H1 (cell line): ENCODE results near the gene MBP. TPM values are rescaled to one million over a fixed set of nuclear protein-coding genes. Genes with fewer than 3 reads are reported as not detected.

ENCODE experiments used
- CTCF ChIP-seq, 3 experiments: IDR thresholded peaks; 1 replicate in 2 of 3; 2 replicates in 1 of 3; pipeline versions ENCODE4 v1.5.1 to v1.6.1; 2011; ENCODE audit warnings: low read length in 3 of 3, mild to moderate bottlenecking in 3 of 3, inconsistent platforms in 2 of 3, low read depth in 1 of 3, moderate library complexity in 1 of 3; ENCODE audit not compliant: insufficient read depth in 1 of 3; ENCODE audit errors: control extremely low read depth in 1 of 3
- RXRA ChIP-seq: IDR thresholded peaks from 2 replicates; pipeline ENCODE4 v1.6.1; 2011; ENCODE audit warnings: low read depth, mild to moderate bottlenecking, low read length, moderate library complexity; ENCODE audit not compliant: insufficient read depth
- TCF12 ChIP-seq: IDR thresholded peaks from 2 replicates; pipeline ENCODE4 v1.6.1; 2011; ENCODE audit warnings: low read depth, mild to moderate bottlenecking, low read length
- USF2 ChIP-seq: IDR thresholded peaks from 2 replicates; pipeline ENCODE4 v1.6.1; 2011; ENCODE audit warnings: low read length, improper control_type of control experiment
- polyA plus RNA-seq, 7 experiments: library from polyadenylated mRNA; depleted of rRNA in 3 of 7; stranded (reverse) in 5 of 7; unstranded in 2 of 7; fragments of >200 nt in 5 of 7; fragments of 200-250 nt in 2 of 7; gene quantifications; 1 replicate in 5 of 7; 2 replicates in 1 of 7; 4 replicates in 1 of 7; pipeline versions ENCODE4 v1.2.1 to v1.2.3, GENCODE V29; 2011 to 2013; ENCODE audit warnings: missing spikeins in 2 of 7, mixed read lengths in 2 of 7
- total RNA-seq: library from RNA; stranded (reverse); fragmentation: NEBNext Ultra II Directional; extraction: Animal tissue kit (Norgen Biotek cat#: 25700); gene quantifications from 2 replicates; pipeline ENCODE4 v1.2.1, GENCODE V29; 2021

MBP gene
- total and polyA plus RNA-seq, 2 of the 8 experiments (the other 6 are each of a cell fraction or from before 2014, with no cell fraction given): 7.7 to 19.2 TPM

- TF ChIP-seq RXRA (no peak), USF2 (no peak), TCF12 (no peak), CTCF (IDR thresholded peaks at IDR 0.05; ENCODE audit: control extremely low read depth in 1 of 3, insufficient read depth in 1 of 3, low read depth in 1 of 3, low read length in 3 of 3) (no peak)
These were observed 18.0 kb downstream of the MBP start (continued) for GRCh38 chr18:77114415-77115191.
